Measurements from ENCODE around the gene GNAS. TPM values are rescaled to one million over a fixed set of nuclear protein-coding genes. Genes with fewer than 3 reads are reported as not detected.

GNAS gene
- total and polyA plus RNA-seq, 9 of the 15 experiments (the other 6 are each of a cell fraction or from before 2014, with no cell fraction given), result 128 to 648 (median 266) TPM

- no peak for TF ChIP-seq CREB1 (IDR thresholded peaks at IDR 0.05)
- TF ChIP-seq CREB1 (CRISPR knock-in tag; IDR thresholded peaks at IDR 0.05), result no peak
- TF ChIP-seq, protein P1, sequence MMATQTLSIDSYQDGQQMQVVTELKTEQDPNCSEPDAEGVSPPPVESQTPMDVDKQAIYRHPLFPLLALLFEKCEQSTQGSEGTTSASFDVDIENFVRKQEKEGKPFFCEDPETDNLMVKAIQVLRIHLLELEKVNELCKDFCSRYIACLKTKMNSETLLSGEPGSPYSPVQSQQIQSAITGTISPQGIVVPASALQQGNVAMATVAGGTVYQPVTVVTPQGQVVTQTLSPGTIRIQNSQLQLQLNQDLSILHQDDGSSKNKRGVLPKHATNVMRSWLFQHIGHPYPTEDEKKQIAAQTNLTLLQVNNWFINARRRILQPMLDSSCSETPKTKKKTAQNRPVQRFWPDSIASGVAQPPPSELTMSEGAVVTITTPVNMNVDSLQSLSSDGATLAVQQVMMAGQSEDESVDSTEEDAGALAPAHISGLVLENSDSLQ (IDR thresholded peaks at IDR 0.05), result peak; percentile 60
- TF ChIP-seq HDAC3 (IDR thresholded peaks at IDR 0.05; ENCODE audit: borderline replicate concordance, partially characterized antibody), result peak; percentile 79
- TF ChIP-seq, protein P2, sequence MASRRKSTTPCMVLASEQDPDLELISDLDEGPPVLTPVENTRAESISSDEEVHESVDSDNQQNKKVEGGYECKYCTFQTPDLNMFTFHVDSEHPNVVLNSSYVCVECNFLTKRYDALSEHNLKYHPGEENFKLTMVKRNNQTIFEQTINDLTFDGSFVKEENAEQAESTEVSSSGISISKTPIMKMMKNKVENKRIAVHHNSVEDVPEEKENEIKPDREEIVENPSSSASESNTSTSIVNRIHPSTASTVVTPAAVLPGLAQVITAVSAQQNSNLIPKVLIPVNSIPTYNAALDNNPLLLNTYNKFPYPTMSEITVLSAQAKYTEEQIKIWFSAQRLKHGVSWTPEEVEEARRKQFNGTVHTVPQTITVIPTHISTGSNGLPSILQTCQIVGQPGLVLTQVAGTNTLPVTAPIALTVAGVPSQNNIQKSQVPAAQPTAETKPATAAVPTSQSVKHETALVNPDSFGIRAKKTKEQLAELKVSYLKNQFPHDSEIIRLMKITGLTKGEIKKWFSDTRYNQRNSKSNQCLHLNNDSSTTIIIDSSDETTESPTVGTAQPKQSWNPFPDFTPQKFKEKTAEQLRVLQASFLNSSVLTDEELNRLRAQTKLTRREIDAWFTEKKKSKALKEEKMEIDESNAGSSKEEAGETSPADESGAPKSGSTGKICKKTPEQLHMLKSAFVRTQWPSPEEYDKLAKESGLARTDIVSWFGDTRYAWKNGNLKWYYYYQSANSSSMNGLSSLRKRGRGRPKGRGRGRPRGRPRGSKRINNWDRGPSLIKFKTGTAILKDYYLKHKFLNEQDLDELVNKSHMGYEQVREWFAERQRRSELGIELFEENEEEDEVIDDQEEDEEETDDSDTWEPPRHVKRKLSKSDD (conservative IDR thresholded peaks at IDR 0.05; ENCODE audit: low read length), result no peak
- TF ChIP-seq CBX1 (IDR thresholded peaks at IDR 0.05; ENCODE audit: low read depth), result no peak
- TF ChIP-seq ADNP (tag; IDR thresholded peaks at IDR 0.05), result no peak
- no peak for TF ChIP-seq ETV1 (tag; conservative IDR thresholded peaks at IDR 0.05; ENCODE audit: low read depth)
- 0 out of 4 replicates have a peak, but pooled peaks of 1 of the 2 experiments have one; percentile 15 for TF ChIP-seq ZMIZ1 (IDR thresholded peaks at IDR 0.05; ENCODE audit: low read depth in 2 of 2, low read length in 2 of 2)
- no peak for TF ChIP-seq NR0B1 (IDR thresholded peaks at IDR 0.05; ENCODE audit: partially characterized antibody)
- TF ChIP-seq LEF1 (IDR thresholded peaks at IDR 0.05), result peak; percentile 57; the same call in 1 of the 2 replicates
- TF ChIP-seq SIN3A (IDR thresholded peaks at IDR 0.05; ENCODE audit: borderline replicate concordance in 2 of 2, control insufficient read depth in 1 of 2, low read depth in 2 of 2, low read length in 2 of 2), result no peak
- no peak for TF ChIP-seq CBFA2T2 (conservative IDR thresholded peaks at IDR 0.05)
- TF ChIP-seq, protein P3, sequence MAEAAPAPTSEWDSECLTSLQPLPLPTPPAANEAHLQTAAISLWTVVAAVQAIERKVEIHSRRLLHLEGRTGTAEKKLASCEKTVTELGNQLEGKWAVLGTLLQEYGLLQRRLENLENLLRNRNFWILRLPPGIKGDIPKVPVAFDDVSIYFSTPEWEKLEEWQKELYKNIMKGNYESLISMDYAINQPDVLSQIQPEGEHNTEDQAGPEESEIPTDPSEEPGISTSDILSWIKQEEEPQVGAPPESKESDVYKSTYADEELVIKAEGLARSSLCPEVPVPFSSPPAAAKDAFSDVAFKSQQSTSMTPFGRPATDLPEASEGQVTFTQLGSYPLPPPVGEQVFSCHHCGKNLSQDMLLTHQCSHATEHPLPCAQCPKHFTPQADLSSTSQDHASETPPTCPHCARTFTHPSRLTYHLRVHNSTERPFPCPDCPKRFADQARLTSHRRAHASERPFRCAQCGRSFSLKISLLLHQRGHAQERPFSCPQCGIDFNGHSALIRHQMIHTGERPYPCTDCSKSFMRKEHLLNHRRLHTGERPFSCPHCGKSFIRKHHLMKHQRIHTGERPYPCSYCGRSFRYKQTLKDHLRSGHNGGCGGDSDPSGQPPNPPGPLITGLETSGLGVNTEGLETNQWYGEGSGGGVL (CRISPR knock-in tag; IDR thresholded peaks at IDR 0.05), result no peak
- TF ChIP-seq MYC (IDR thresholded peaks at IDR 0.05; ENCODE audit: low read depth, low read length), result no peak
- TF ChIP-seq MYC (CRISPR knock-in tag; IDR thresholded peaks at IDR 0.05; ENCODE audit: borderline replicate concordance, low read depth), result no peak
Observed at GRCh38 chr20:58907320-58908137, 55.0 kb downstream of the GNAS start (continued).
